ENCODE data around the gene TXNDC8.

DNA sequence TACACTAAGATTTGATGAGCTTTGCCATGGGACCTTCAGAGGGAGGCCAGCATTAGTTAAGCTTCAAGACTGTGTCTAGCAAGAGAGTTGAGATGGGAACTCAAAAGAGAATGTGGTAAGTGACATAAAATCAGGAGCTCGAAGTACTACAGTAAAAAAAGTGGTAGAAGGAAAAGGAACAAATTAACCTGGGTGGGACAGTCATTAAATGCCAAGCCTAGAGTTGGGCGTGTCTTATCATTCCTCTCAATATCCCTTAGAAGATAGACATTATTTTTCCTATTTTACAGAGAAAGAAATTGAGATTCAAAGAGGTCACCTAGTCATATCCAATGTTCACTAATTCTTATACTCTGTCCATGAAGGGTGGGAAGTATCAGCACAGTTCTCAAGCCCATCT, 78.1 kb downstream of the TXNDC8 start:
- no peak for TF ChIP-seq EZH2 (IDR thresholded peaks at IDR 0.05)
- no peak for TF ChIP-seq POLR2AphosphoS5 (IDR thresholded peaks at IDR 0.05; ENCODE audit: borderline replicate concordance, low read depth, low read length)
- TF ChIP-seq FOXP2 (optimal IDR thresholded peaks at IDR 0.05; ENCODE audit: control extremely low read depth, extremely low read length, insufficient read depth): no peak

Data from SK-N-MC (cell line).